ENCODE results near the gene ACYP2.
"Not testable (repeated sequence)": the region's sequence is repeated elsewhere in the genome, so short reads cannot be mapped to it uniquely, and the experiment has no call there.

DNA sequence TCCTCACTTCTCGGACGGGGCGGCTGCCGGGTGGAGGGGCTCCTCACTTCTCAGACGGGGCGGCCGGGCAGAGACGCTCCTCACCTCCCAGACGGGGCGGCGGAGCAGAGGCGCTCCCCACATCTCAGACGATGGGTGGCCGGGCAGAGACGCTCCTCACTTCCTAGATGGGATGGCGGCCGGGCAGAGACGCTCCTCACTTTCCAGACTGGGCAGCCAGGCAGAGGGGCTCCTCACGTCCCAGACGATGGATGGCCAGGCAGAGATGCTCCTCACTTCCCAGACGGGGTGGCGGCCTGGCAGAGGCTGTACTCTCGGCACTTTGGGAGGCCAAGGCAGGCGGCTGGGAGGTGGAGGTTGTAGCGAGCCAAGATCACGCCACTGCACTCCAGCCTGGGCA lies 19.3 kb upstream of the ACYP2 start:
- not testable (repeated sequence) for TF ChIP-seq EZH2phosphoT487 (IDR thresholded peaks at IDR 0.05; ENCODE audit: borderline replicate concordance)
- TF ChIP-seq, protein P1, sequence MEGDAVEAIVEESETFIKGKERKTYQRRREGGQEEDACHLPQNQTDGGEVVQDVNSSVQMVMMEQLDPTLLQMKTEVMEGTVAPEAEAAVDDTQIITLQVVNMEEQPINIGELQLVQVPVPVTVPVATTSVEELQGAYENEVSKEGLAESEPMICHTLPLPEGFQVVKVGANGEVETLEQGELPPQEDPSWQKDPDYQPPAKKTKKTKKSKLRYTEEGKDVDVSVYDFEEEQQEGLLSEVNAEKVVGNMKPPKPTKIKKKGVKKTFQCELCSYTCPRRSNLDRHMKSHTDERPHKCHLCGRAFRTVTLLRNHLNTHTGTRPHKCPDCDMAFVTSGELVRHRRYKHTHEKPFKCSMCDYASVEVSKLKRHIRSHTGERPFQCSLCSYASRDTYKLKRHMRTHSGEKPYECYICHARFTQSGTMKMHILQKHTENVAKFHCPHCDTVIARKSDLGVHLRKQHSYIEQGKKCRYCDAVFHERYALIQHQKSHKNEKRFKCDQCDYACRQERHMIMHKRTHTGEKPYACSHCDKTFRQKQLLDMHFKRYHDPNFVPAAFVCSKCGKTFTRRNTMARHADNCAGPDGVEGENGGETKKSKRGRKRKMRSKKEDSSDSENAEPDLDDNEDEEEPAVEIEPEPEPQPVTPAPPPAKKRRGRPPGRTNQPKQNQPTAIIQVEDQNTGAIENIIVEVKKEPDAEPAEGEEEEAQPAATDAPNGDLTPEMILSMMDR (conservative IDR thresholded peaks at IDR 0.05; ENCODE audit: low read length) = not testable (repeated sequence)
